ENCODE measurements around the gene DDX27. TPM values are rescaled to one million over a fixed set of nuclear protein-coding genes. Genes with fewer than 3 reads are reported as not detected.

DDX27 gene
- total and polyA plus RNA-seq, 2 of the 13 experiments (the other 11 are each of a cell fraction or from before 2014, with no cell fraction given) = 42.6 to 72.8 TPM

DNA sequence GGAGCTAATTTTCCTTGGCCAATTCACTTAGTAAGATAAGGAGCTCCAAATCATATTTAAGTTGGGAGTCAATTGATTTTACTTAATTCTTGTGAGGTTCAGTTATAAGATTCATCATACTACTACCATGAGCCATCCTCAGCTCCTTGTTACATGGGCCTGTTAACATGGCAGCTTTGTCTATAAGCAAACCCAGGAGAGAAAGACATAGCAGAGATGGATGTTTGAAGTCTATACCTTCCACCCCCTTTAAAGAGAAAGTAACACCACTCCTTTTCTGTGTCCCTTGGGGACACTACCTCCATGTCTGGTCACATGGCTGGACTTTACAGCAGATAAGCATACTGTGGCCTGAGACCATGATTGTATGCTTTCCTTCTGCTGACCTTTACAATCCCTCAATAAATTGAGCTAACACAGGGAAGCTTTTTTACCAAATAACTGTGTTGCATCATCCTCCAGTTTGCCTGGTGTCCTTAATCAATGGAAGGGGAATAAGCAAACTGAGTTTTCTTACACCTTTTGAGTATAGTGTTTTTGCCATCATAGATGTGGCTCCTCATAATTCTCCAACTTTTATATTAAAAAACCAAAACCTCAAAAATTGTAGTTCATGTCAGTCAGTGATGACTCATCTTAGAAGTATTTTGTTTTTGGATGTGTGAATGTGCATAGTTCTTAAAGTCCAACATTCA is 68.5 kb downstream of the DDX27 start (continued):
- TF ChIP-seq, protein P1, sequence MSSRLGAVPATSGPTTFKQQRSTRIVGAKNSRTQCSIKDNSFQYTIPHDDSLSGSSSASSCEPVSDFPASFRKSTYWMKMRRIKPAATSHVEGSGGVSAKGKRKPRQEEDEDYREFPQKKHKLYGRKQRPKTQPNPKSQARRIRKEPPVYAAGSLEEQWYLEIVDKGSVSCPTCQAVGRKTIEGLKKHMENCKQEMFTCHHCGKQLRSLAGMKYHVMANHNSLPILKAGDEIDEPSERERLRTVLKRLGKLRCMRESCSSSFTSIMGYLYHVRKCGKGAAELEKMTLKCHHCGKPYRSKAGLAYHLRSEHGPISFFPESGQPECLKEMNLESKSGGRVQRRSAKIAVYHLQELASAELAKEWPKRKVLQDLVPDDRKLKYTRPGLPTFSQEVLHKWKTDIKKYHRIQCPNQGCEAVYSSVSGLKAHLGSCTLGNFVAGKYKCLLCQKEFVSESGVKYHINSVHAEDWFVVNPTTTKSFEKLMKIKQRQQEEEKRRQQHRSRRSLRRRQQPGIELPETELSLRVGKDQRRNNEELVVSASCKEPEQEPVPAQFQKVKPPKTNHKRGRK (CRISPR knock-in tag; IDR thresholded peaks at IDR 0.05) = no peak
- TF ChIP-seq FOXM1 (CRISPR knock-in tag; IDR thresholded peaks at IDR 0.05) = no peak
- TF ChIP-seq ZNF260 (CRISPR knock-in tag; IDR thresholded peaks at IDR 0.05; ENCODE audit: borderline replicate concordance, low read depth) = no peak
- no peak for TF ChIP-seq ZNF879 (CRISPR knock-in tag; IDR thresholded peaks at IDR 0.05)
- no peak for TF ChIP-seq ZNF550 (CRISPR knock-in tag; IDR thresholded peaks at IDR 0.05; ENCODE audit: borderline replicate concordance)
- TF ChIP-seq ZNF713 (CRISPR knock-in tag; IDR thresholded peaks at IDR 0.05) = no peak
- no peak for TF ChIP-seq HCFC1 (IDR thresholded peaks at IDR 0.05; ENCODE audit: low read depth, low read length)
- no peak for TF ChIP-seq ZNF569 (CRISPR knock-in tag; IDR thresholded peaks at IDR 0.05; ENCODE audit: borderline replicate concordance)
- TF ChIP-seq, protein P2, sequence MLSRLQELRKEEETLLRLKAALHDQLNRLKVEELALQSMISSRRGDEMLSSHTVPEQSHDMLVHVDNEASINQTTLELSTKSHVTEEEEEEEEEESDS (CRISPR knock-in tag; IDR thresholded peaks at IDR 0.05; ENCODE audit: borderline replicate concordance) = no peak
- TF ChIP-seq, protein P3, sequence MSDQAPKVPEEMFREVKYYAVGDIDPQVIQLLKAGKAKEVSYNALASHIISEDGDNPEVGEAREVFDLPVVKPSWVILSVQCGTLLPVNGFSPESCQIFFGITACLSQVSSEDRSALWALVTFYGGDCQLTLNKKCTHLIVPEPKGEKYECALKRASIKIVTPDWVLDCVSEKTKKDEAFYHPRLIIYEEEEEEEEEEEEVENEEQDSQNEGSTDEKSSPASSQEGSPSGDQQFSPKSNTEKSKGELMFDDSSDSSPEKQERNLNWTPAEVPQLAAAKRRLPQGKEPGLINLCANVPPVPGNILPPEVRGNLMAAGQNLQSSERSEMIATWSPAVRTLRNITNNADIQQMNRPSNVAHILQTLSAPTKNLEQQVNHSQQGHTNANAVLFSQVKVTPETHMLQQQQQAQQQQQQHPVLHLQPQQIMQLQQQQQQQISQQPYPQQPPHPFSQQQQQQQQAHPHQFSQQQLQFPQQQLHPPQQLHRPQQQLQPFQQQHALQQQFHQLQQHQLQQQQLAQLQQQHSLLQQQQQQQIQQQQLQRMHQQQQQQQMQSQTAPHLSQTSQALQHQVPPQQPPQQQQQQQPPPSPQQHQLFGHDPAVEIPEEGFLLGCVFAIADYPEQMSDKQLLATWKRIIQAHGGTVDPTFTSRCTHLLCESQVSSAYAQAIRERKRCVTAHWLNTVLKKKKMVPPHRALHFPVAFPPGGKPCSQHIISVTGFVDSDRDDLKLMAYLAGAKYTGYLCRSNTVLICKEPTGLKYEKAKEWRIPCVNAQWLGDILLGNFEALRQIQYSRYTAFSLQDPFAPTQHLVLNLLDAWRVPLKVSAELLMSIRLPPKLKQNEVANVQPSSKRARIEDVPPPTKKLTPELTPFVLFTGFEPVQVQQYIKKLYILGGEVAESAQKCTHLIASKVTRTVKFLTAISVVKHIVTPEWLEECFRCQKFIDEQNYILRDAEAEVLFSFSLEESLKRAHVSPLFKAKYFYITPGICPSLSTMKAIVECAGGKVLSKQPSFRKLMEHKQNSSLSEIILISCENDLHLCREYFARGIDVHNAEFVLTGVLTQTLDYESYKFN (CRISPR knock-in tag; conservative IDR thresholded peaks at IDR 0.05) = no peak
- TF ChIP-seq, protein P4, sequence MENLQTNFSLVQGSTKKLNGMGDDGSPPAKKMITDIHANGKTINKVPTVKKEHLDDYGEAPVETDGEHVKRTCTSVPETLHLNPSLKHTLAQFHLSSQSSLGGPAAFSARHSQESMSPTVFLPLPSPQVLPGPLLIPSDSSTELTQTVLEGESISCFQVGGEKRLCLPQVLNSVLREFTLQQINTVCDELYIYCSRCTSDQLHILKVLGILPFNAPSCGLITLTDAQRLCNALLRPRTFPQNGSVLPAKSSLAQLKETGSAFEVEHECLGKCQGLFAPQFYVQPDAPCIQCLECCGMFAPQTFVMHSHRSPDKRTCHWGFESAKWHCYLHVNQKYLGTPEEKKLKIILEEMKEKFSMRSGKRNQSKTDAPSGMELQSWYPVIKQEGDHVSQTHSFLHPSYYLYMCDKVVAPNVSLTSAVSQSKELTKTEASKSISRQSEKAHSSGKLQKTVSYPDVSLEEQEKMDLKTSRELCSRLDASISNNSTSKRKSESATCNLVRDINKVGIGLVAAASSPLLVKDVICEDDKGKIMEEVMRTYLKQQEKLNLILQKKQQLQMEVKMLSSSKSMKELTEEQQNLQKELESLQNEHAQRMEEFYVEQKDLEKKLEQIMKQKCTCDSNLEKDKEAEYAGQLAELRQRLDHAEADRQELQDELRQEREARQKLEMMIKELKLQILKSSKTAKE (CRISPR knock-in tag; IDR thresholded peaks at IDR 0.05; ENCODE audit: borderline replicate concordance) = no peak
- TF ChIP-seq, protein P5, sequence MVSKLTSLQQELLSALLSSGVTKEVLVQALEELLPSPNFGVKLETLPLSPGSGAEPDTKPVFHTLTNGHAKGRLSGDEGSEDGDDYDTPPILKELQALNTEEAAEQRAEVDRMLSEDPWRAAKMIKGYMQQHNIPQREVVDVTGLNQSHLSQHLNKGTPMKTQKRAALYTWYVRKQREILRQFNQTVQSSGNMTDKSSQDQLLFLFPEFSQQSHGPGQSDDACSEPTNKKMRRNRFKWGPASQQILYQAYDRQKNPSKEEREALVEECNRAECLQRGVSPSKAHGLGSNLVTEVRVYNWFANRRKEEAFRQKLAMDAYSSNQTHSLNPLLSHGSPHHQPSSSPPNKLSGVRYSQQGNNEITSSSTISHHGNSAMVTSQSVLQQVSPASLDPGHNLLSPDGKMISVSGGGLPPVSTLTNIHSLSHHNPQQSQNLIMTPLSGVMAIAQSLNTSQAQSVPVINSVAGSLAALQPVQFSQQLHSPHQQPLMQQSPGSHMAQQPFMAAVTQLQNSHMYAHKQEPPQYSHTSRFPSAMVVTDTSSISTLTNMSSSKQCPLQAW (CRISPR knock-in tag; IDR thresholded peaks at IDR 0.05) = no peak
- TF ChIP-seq KMT2A (CRISPR knock-in tag; IDR thresholded peaks at IDR 0.05) = no peak
- TF ChIP-seq GABPB1 (CRISPR knock-in tag; IDR thresholded peaks at IDR 0.05) = no peak
- no peak for TF ChIP-seq ZNF451 (CRISPR knock-in tag; IDR thresholded peaks at IDR 0.05)
- TF ChIP-seq DPF2 (CRISPR knock-in tag; IDR thresholded peaks at IDR 0.05; ENCODE audit: borderline replicate concordance, low read depth) = 0 out of 2 replicates have a peak, but pooled peaks have one; percentile 15
- TF ChIP-seq ZNF296 (CRISPR knock-in tag; conservative IDR thresholded peaks at IDR 0.05) = no peak
- TF ChIP-seq ZNF549 (CRISPR knock-in tag; IDR thresholded peaks at IDR 0.05) = no peak
- TF ChIP-seq ZNF333 (CRISPR knock-in tag; IDR thresholded peaks at IDR 0.05; ENCODE audit: borderline replicate concordance) = no peak
- no peak for TF ChIP-seq PAF1 (CRISPR knock-in tag; IDR thresholded peaks at IDR 0.05)
